ENCODE results near the gene AXIN1. TPM values are rescaled to one million over a fixed set of nuclear protein-coding genes. Genes with fewer than 3 reads are reported as not detected.

AXIN1 gene
- total RNA-seq, 1 experiment from 2014 or later = 42.0 TPM

DNA sequence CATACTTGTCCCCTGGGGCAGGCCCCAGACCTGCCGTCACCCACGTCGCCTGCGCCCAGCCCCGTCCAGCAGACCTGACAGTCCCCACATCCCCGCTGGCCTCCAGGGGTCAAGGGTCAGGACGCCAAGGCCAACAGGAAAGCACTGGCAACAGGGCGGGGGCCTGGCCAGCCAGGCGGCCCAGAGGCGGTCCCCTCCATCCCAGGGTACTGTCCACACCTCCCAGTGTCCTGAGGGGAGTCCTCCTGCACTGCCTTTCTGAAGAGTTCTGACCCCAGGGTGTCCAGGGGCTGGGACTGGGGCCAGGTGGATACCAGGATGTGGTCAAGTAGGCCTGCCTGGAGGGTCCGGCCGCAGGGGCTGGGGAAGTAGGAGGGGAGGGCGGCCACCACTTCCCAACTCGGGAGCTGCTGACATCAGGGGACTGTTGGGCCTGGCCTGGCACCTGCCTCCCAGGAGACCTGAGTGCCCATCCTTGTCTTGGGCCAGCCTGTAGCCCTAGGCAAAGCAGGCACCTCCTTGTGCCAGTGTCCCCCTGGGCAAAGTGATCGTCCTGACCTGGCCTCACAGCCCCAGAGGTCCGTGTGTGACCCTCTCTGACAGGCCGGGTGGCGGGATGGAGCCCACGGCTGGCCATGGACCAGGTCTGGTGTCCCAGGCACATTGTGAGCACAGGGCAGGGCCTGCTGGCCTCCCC lies 6.7 kb upstream of the AXIN1 start:
- no peak for TF ChIP-seq EZH2 (IDR thresholded peaks at IDR 0.05; ENCODE audit: low read depth)
- TF ChIP-seq, protein P1, sequence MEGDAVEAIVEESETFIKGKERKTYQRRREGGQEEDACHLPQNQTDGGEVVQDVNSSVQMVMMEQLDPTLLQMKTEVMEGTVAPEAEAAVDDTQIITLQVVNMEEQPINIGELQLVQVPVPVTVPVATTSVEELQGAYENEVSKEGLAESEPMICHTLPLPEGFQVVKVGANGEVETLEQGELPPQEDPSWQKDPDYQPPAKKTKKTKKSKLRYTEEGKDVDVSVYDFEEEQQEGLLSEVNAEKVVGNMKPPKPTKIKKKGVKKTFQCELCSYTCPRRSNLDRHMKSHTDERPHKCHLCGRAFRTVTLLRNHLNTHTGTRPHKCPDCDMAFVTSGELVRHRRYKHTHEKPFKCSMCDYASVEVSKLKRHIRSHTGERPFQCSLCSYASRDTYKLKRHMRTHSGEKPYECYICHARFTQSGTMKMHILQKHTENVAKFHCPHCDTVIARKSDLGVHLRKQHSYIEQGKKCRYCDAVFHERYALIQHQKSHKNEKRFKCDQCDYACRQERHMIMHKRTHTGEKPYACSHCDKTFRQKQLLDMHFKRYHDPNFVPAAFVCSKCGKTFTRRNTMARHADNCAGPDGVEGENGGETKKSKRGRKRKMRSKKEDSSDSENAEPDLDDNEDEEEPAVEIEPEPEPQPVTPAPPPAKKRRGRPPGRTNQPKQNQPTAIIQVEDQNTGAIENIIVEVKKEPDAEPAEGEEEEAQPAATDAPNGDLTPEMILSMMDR (conservative IDR thresholded peaks at IDR 0.05) = no peak
- intact Hi-C loops (cut with micrococcal nuclease; ENCODE audit: unreplicated experiment) = no loop called here
- no peak for DNase-seq
- H2AFZ ChIP-seq = no peak overlapping the region
- H3K27ac ChIP-seq = no peak overlapping the region
- no peaks in the 10 kb centered on the region for H3K79me2 ChIP-seq (ENCODE audit: low read depth)
- no peaks in the 10 kb centered on the region for H3K9me3 ChIP-seq (ENCODE audit: insufficient read depth, low read depth)
- H4K20me1 ChIP-seq (ENCODE audit: insufficient read depth) = no peaks in the 10 kb centered on the region
- H3K4me1 ChIP-seq (replicated peaks; ENCODE audit: insufficient read depth) = no peaks in the 10 kb centered on the region
- CTCF ChIA-PET = no interaction called here
- H3K9me2 ChIP-seq (ENCODE audit: insufficient read depth) = no peaks in the 10 kb centered on the region
- H3K27me3 ChIP-seq (ENCODE audit: insufficient read depth, low read depth) = peaks cover 6% of the 10 kb centered on the region; the same call in 1 of the 2 replicates
- 0 out of 2 replicates have a peak, but pooled peaks cover 3% of the 10 kb centered on the region for H3F3A ChIP-seq (ENCODE audit: insufficient read depth, low read depth)
- no peaks in the 10 kb centered on the region for H3K36me3 ChIP-seq (ENCODE audit: low read depth)
- no TSS peak for BruUV-seq (replicated peaks)
- H3K4me3 ChIP-seq = no peak overlapping the region
- POLR2A ChIA-PET (ENCODE audit: unreplicated experiment) = no interaction called here
- no peak overlapping the region for H3K4me2 ChIP-seq

DNA sequence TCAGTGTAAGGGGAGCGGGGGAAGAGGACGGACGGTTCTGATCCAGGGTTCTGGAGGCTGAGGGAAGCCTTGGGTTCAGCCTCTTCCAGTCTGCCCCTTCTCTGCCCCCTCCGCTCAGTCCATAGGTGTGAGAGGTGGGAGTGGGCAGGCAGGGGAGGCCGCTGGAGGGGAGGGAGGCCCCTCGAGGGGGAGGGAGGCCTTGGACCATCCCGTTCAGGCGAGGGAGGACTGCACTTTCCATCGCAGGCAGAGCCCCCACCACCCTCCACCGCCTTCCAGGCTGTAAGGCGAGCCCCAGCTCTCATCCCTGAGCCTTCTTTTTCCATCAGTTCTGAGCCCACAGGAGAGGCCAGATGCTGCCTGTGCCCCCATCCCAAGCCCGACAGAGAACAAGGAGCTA lies 4.2 kb upstream of the AXIN1 start:
- CTCF ChIA-PET = no interaction called here
- intact Hi-C loops (cut with micrococcal nuclease; ENCODE audit: unreplicated experiment) = no loop called here
- H3K27me3 ChIP-seq (ENCODE audit: insufficient read depth, low read depth) = no peaks in the 10 kb centered on the region

DNA sequence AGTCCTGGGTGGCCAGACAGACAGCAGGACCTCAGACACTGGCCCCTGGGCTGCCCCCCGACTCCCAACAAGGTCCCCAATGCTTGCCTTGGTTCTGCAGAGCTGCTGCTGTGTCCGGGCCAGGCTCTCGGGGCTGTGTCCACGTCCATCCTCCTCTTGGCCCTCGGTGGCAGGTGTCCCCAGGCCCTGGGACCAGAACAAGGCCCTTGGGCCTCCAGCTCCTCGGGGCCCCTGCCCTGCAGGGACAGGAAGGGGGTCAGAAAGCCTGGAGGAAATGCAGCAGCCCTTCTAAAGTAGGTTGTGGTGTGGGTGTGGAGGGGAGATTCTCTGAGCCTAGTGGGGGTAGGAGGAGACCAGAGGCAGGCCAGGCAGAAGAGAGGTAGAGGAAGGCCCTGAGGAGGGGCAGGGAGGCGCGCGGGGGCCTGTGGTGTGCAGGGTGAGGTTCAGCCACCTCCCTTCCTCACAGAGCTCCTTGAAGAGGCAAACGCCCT lies 2.5 kb upstream of the AXIN1 start:
- Histone ChIP-seq H3F3A (ENCODE audit: insufficient read depth, low read depth) (peaks cover 5% of the 10 kb centered on the region; the same call in 1 of the 2 replicates), H4K20me1 (ENCODE audit: insufficient read depth) (no peaks in the 10 kb centered on the region), H3K4me2 (no peak overlapping the region), H2AFZ (no peak overlapping the region), H3K27me3 (ENCODE audit: insufficient read depth, low read depth) (no peaks in the 10 kb centered on the region), H3K9me2 (ENCODE audit: insufficient read depth) (no peaks in the 10 kb centered on the region), H3K79me2 (ENCODE audit: low read depth) (peaks cover 19% of the 10 kb centered on the region), H3K9me3 (ENCODE audit: insufficient read depth, low read depth) (no peaks in the 10 kb centered on the region), H3K4me3 (no peak overlapping the region), H3K4me1 (replicated peaks; ENCODE audit: insufficient read depth) (0 out of 2 replicates have a peak, but pooled peaks cover 5% of the 10 kb centered on the region), H3K27ac (no peak overlapping the region), H3K36me3 (ENCODE audit: low read depth) (no peaks in the 10 kb centered on the region)
- no TSS peak for BruUV-seq (replicated peaks)
- no peak for TF ChIP-seq EZH2 (IDR thresholded peaks at IDR 0.05; ENCODE audit: low read depth)
- TF ChIP-seq, protein P1 (conservative IDR thresholded peaks at IDR 0.05) = no peak
- CTCF ChIA-PET = interaction anchor here (0.7 kb wide), 1 partner anchor 147 kb away, joined by 4 read pairs; no protein-coding TSS in a partner anchor
- intact Hi-C loops (cut with micrococcal nuclease; ENCODE audit: unreplicated experiment) = no loop called here
- DNase-seq = no peak
- POLR2A ChIA-PET (ENCODE audit: unreplicated experiment) = no interaction called here

More for the DNA sequence above, 4.2 kb upstream of the AXIN1 start:
- no peak overlapping the region for H2AFZ ChIP-seq
- no peaks in the 10 kb centered on the region for H3K9me3 ChIP-seq (ENCODE audit: insufficient read depth, low read depth)
- no peaks in the 10 kb centered on the region for H3K4me1 ChIP-seq (replicated peaks; ENCODE audit: insufficient read depth)
- H3K9me2 ChIP-seq (ENCODE audit: insufficient read depth) = no peaks in the 10 kb centered on the region
- TF ChIP-seq, protein P1 (conservative IDR thresholded peaks at IDR 0.05) = no peak
- no peak for TF ChIP-seq EZH2 (IDR thresholded peaks at IDR 0.05; ENCODE audit: low read depth)
- H3K27ac ChIP-seq = no peak overlapping the region
- no peaks in the 10 kb centered on the region for H3K36me3 ChIP-seq (ENCODE audit: low read depth)
- POLR2A ChIA-PET (ENCODE audit: unreplicated experiment) = interaction anchor here (0.6 kb wide), 1 partner anchor 289 kb away, joined by 4 read pairs; no protein-coding TSS in a partner anchor
- H3K79me2 ChIP-seq (ENCODE audit: low read depth) = peaks cover 1% of the 10 kb centered on the region; the same call in 1 of the 2 replicates
- no peak overlapping the region for H3K4me3 ChIP-seq
- H3F3A ChIP-seq (ENCODE audit: insufficient read depth, low read depth) = 0 out of 2 replicates have a peak, but pooled peaks cover 1% of the 10 kb centered on the region
- no peak overlapping the region for H3K4me2 ChIP-seq
- no peaks in the 10 kb centered on the region for H4K20me1 ChIP-seq (ENCODE audit: insufficient read depth)
- no peak for DNase-seq
- BruUV-seq (replicated peaks) = no TSS peak

Measured in PC-9 (cell line).